NT2/D1 (cell line): ENCODE measurements around the gene TIMM17B.

ENCODE experiments used
- SUZ12 ChIP-seq: IDR thresholded peaks from 2 replicates; pipeline ENCODE4 v1.6.1; 2011; ENCODE audit not compliant: insufficient read length, insufficient read depth; ENCODE audit errors: extremely low read depth
- YY1 ChIP-seq: IDR thresholded peaks from 2 replicates; pipeline ENCODE4 v1.6.1; 2011; ENCODE audit not compliant: insufficient read length, insufficient read depth

DNA sequence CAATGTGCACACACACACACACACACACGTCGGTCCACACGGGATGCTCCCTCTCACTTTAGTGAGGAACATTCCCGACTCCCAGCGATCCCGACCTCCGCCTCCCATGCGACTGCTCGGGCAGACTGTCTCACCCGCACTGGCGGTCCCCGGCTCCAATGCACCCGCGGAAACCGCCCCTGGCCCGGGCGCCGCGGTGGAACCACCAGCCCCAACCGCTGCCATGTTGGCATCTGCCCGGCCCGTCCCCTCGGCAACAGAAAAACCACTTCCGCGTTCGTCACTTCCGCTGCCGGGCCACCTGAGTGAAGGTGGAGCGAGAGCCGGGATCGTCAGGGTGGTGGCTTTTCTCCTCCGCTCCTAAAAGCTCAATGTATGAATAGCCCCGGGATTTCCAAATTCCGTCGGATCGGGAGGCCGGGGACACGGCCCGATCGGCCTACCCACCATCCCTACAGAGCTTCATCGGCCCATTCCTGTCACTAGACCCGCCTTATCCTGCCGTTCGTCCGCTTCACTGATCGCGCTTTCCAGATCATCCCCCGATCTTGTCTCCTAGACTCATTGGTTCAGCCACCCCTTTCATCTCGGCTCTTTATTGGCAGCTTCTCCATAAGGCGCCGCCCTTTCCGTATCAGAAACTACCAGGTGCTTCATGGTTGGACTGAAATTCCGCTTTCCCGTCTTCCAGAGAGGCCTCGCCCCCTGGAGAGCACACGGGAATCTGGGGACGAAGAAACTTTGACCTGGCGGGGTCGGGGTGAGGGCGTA lies 14.0 kb upstream of the TIMM17B start, which contains the start of gene SLC35A2:
- peak; percentile 64 for TF ChIP-seq YY1
- TF ChIP-seq SUZ12, result no peak
